Endodermal cell (in vitro differentiated cells): Measurements from ENCODE around the gene SMG5. TPM values are rescaled to one million over a fixed set of nuclear protein-coding genes. Genes with fewer than 3 reads are reported as not detected.
A peak's percentile ranks its signal among the peaks of the same experiment; 100 is the strongest.

Experiments used
- DNase-seq: peaks from one replicate; pipeline ENCODE4 v3.0.0-alpha.2; 2017
- H3K27ac ChIP-seq: 2 replicates; pipeline ENCODE4 v1.5.1; 2013; ENCODE audit warnings: mild to moderate bottlenecking, low read depth, low read length, moderate library complexity
- H3K27me3 ChIP-seq: 2 replicates; pipeline ENCODE4 v1.6.1; 2013; ENCODE audit warnings: mild to moderate bottlenecking, low read length, moderate library complexity; ENCODE audit not compliant: insufficient read depth, control insufficient read depth, poor library complexity, severe bottlenecking
- H3K36me3 ChIP-seq: 2 replicates; pipeline ENCODE4 v1.7.0; 2013; ENCODE audit warnings: mild to moderate bottlenecking, low read length, moderate library complexity; ENCODE audit not compliant: control insufficient read depth, insufficient read depth
- H3K4me1 ChIP-seq: one replicate; pipeline ENCODE4 v1.7.0; 2013; ENCODE audit warnings: low read length; ENCODE audit not compliant: control insufficient read depth, insufficient read depth
- H3K4me3 ChIP-seq: 2 replicates; pipeline ENCODE4 v1.5.1; 2013; ENCODE audit warnings: mild to moderate bottlenecking, low read length, moderate library complexity
- H3K9ac ChIP-seq: 2 replicates; pipeline ENCODE4 v1.6.1; 2013; ENCODE audit warnings: mild to moderate bottlenecking, low read length, moderate library complexity; ENCODE audit not compliant: poor library complexity, severe bottlenecking; ENCODE audit errors: extremely low read depth
- H3K9me3 ChIP-seq: 2 replicates; pipeline ENCODE4 v1.6.1; 2013; ENCODE audit warnings: mild to moderate bottlenecking, low read length, moderate library complexity; ENCODE audit not compliant: control insufficient read depth
- H3K27ac Mint-ChIP-seq: 2 replicates; pipeline ENCODE4 v1.8.0; 2020; ENCODE audit warnings: mixed read lengths
- H3K27me3 Mint-ChIP-seq: 2 replicates; pipeline ENCODE4 v1.8.0; 2021; ENCODE audit warnings: mild to moderate bottlenecking, mixed read lengths; ENCODE audit not compliant: insufficient read depth
- H3K36me3 Mint-ChIP-seq: 2 replicates; pipeline ENCODE4 v1.8.0; 2020; ENCODE audit warnings: low read depth, mixed read lengths
- H3K4me1 Mint-ChIP-seq: 2 replicates; pipeline ENCODE4 v1.8.0; 2020; ENCODE audit warnings: mixed read lengths
- H3K4me3 Mint-ChIP-seq: 2 replicates; pipeline ENCODE4 v1.8.0; 2020; ENCODE audit warnings: mild to moderate bottlenecking, moderate library complexity, mixed read lengths
- H3K9me3 Mint-ChIP-seq: 2 replicates; pipeline ENCODE4 v1.8.0; 2020; ENCODE audit warnings: mild to moderate bottlenecking, mixed read lengths
- CTCF ChIP-seq: fragments of 200-600 bp; sonication (generic); conservative IDR thresholded peaks from 2 replicates; pipeline ENCODE4 v1.5.0; 2021; ENCODE audit warnings: antibody characterized with exemption, mild to moderate bottlenecking
- WGBS, 2 experiments: methylation state at CpG; one replicate each; pipeline versions ENCODE4 v1.1.5 to v1.1.7; 2013; ENCODE audit warnings: missing lambda C conversion rate in 2 of 2, mixed read lengths in 1 of 2; ENCODE audit not compliant: insufficient coverage in 1 of 2, insufficient read length in 1 of 2; 5-methylcytosine and 5-hydroxymethylcytosine counted together
- total RNA-seq, 2 donors: library from RNA; stranded (reverse); fragmentation: NEBNext Ultra II Directional in 1 of 2; extraction: Animal tissue kit (Norgen Biotek cat#: 25700) in 1 of 2; gene quantifications; 2 replicates in 1 of 2; 3 replicates in 1 of 2; pipeline ENCODE4 v1.2.1, GENCODE V29; 2021

The SMG5 gene
- total RNA-seq, 2 donors from 2014 or later, result 103 to 111 TPM

GRCh38 chr1:156236164-156236563 lies 46.5 kb downstream of the SMG5 start:
- H3K36me3 Mint-ChIP-seq, result peaks cover 74% of the 10 kb centered on the region
- H3K9me3 Mint-ChIP-seq, result no peaks in the 10 kb centered on the region
- Histone ChIP-seq H3K9me3 (no peaks in the 10 kb centered on the region), H3K4me1 (no peaks in the 10 kb centered on the region), H3K27ac (no peak overlapping the region), H3K36me3 (peaks cover 65% of the 10 kb centered on the region), H3K27me3 (no peaks in the 10 kb centered on the region), H3K9ac (no peak overlapping the region), H3K4me3 (no peak overlapping the region)
- TF ChIP-seq CTCF, result no peak
- no peaks in the 10 kb centered on the region for H3K27me3 Mint-ChIP-seq
- no peaks in the 10 kb centered on the region for H3K4me1 Mint-ChIP-seq
- WGBS, 2 experiments, result 91 to 95% methylated on average over 6 to 12 of the region's 12 CpGs
- no peak for DNase-seq
- no peak overlapping the region for H3K27ac Mint-ChIP-seq
- H3K4me3 Mint-ChIP-seq, result no peak overlapping the region

GRCh38 chr1:156233426-156234127 lies 49.0 kb downstream of the SMG5 start:
- no peaks in the 10 kb centered on the region for H3K27me3 Mint-ChIP-seq
- no peak overlapping the region for H3K27ac ChIP-seq
- no peak overlapping the region for H3K9ac ChIP-seq
- no peaks in the 10 kb centered on the region for H3K4me1 Mint-ChIP-seq
- no peaks in the 10 kb centered on the region for H3K27me3 ChIP-seq
- no peak for DNase-seq
- no peak overlapping the region for H3K4me3 ChIP-seq
- peaks cover 68% of the 10 kb centered on the region for H3K36me3 ChIP-seq
- peaks cover 70% of the 10 kb centered on the region for H3K36me3 Mint-ChIP-seq
- H3K4me3 Mint-ChIP-seq, result no peak overlapping the region
- peak overlapping the region; percentile 72 for H3K27ac Mint-ChIP-seq
- H3K9me3 ChIP-seq, result no peaks in the 10 kb centered on the region
- no peak for TF ChIP-seq CTCF
- H3K4me1 ChIP-seq, result no peaks in the 10 kb centered on the region
- H3K9me3 Mint-ChIP-seq, result no peaks in the 10 kb centered on the region
- WGBS, 2 experiments, result 97 to 100% methylated on average over 5 of the region's 5 CpGs

GRCh38 chr1:156232201-156232894 lies 50.3 kb downstream of the SMG5 start:
- Mint-ChIP-seq H3K36me3 (peaks cover 66% of the 10 kb centered on the region), H3K4me3 (no peak overlapping the region), H3K27ac (no peak overlapping the region), H3K27me3 (no peaks in the 10 kb centered on the region), H3K4me1 (no peaks in the 10 kb centered on the region), H3K9me3 (no peaks in the 10 kb centered on the region)
- no peaks in the 10 kb centered on the region for H3K27me3 ChIP-seq
- no peak for TF ChIP-seq CTCF
- no peak overlapping the region for H3K4me3 ChIP-seq
- no peaks in the 10 kb centered on the region for H3K4me1 ChIP-seq
- peaks cover 66% of the 10 kb centered on the region for H3K36me3 ChIP-seq
- no peaks in the 10 kb centered on the region for H3K9me3 ChIP-seq
- 94 to 95% methylated on average over 10 to 12 of the region's 12 CpGs for WGBS, 2 experiments
- no peak overlapping the region for H3K27ac ChIP-seq
- no peak overlapping the region for H3K9ac ChIP-seq
- DNase-seq, result no peak
